TTC549 (cell line): ENCODE data around the gene THTPA.

Experiments
- FAIRE-seq: peaks from 2 replicates; lab custom pipeline; 2012; peaks lifted over from hg19 to GRCh38; lab: Jason Lieb, UNC

Gene THTPA

GRCh38 chr14:23551266-23552028 lies 4.6 kb upstream of the THTPA start, which contains the start of gene ZFHX2:
Gene ZFHX2, minus strand, starts transcription at chr14:23551765. Its CDS starts 16,440 bp downstream, at chr14:23535325.
- FAIRE-seq = no peak

- FAIRE-seq = no peak
Observed at GRCh38 chr14:23555533-23555881, 564 bp upstream of the THTPA start.

DNA sequence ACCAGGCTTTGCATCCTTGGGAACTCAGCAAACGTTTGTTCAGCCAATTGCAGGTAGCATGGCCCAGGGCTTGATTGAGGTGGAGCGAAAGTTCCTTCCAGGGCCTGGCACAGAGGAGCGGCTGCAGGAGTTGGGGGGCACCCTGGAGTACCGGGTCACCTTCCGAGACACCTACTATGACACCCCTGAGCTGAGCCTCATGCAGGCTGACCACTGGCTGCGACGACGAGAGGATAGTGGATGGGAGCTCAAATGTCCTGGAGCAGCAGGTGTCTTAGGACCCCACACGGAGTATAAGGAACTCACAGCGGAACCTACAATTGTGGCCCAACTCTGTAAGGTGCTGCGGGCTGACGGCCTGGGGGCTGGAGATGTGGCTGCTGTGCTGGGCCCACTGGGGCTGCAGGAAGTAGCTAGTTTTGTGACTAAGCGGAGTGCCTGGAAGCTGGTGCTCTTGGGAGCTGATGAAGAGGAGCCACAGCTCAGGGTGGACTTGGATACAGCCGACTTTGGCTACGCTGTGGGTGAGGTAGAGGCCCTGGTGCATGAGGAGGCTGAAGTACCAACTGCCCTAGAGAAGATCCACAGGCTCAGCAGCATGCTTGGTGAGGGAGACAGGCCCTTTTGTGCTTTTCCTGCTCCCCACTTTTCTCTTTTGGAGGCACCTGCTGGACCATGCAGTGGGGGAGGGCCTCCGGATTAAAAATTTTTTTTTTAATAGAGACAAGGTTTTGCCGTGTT lies 799 bp downstream of the THTPA start:
- FAIRE-seq = no peak

DNA sequence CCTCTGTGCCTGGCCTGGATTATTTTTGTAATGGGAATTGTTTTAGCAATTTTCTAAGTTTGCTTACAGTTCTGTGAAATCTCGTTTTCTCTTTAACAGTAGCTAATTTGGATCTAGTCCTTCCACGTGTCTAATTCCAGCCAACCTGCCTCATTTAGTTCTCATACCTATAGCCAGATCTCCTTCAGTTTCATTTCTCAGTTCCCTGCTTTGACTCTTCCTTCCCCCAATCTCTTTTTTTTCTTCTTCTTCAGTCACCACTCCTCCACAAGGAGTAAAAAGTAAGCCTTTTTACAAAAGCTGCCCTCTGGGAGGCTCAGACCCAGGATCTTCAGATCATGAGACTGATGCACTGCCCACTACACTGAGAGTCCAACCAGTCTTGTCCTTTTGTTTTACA lies 1.4 kb downstream of the THTPA start:
- FAIRE-seq = no peak

GRCh38 chr14:23557946-23558345 lies 1.9 kb downstream of the THTPA start:
- FAIRE-seq = no peak

DNA sequence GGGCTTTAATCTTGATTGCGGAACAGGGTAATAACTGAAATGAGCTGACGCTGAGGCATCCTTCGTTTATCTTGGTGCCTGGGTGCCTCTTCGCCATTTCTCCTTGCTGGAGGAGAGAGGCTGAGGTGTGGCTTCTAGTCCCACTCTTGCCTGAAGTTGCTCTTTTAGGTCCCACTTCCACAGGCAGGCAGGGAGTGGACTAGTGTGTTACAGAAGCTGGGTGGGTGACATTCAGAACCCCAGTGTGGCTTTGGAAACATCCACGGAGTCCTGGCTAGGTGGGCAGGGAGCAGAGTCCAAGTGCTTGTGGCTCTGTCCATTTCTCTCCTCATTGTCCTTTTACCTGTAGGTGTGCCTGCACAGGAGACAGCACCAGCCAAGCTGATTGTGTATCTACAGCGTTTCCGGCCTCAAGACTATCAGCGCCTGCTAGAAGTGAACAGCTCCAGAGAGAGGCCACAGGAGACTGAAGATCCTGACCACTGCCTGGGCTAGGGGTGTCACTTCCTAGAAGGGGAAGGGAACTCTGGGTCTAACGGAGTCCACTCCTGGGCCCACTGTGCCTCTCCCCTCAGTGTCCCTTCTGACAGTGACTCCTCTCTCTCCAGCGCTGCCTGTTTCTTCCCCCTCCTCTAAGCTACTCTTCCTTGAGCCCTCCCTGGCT lies 2.4 kb downstream of the THTPA start:
- no peak for FAIRE-seq

DNA sequence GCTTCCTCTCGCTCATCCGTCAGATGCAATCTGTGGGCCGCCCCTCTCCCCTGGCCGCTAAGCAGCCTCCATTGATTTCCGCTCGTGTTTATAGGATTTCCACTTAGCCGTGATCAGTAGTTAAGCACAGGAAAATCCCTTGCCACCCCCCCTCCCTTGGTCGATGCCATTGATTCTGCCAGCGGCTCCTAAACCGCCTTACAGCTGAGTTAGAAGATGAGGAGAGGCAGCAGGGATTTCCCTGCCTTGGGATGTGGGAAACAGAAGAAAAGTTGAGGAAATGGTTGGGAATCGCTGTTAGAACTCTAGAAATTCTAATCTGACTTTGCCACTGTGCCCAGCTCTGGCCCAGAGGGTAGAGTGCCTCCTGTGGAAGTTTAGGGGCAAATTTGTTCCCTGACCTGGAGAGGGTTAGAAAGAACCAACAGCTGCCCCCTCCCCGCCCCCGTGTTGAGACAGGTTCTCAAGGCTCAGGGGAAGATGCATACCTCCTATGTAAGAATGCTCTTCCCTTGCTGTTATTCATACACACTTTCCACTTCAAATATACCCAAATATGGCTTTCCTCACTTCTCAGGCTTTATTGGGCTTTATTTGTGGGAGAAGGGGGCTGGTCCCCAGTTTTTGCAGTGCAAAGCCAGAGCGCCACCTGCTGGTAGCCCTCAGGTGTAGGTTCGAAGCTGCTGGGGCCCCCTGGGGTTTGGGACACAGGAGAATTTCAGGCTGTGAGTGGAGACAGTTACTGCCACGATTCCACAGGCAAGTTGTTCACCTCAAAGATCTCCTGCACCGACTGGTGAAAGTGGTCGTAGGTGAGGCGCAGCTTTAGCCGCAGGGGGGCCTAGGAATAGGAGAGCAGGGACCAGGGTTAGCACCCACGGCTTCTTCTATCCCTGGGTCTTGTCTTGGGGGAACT lies 3.2 kb downstream of the THTPA start:
- no peak for FAIRE-seq

GRCh38 chr14:23559926-23560520 lies 4.0 kb downstream of the THTPA start:
- no peak for FAIRE-seq

- FAIRE-seq = no peak
Observed at GRCh38 chr14:23561259-23561658, 5.2 kb downstream of the THTPA start.

GRCh38 chr14:23561873-23562821 lies 6.1 kb downstream of the THTPA start:
- no peak for FAIRE-seq

DNA sequence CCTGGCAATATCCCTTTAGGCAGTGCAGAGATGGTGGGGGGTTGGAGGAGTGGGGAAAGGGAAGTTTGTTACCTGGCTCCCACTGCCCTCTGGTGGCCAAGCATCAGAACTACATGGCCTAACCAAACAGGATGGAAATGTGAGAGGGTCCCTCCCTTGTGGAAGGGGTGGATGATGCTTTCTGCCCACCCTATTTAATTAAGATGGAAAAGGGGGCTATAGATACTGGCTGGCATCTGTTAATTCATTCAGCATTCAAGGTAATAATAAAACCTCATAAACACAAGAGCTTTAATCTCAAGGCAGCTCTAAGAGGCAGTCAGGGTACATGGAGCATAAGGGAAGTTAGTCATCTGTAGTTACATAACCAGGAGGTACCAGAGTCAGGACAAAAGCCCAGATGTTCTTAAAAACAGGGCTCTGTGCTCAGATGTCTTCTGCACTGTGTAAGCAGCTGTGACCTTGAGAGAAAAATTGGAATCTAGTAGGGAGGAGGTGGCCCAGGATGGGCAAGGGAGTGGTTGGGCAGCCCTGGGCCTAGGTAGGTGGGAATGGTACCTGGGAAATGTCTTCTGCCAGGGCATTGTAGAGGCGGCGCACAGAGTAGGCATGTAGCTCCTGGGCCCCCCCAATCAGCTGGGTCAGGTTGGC lies 6.9 kb downstream of the THTPA start:
- no peak for FAIRE-seq

GRCh38 chr14:23563473-23564180 lies 7.6 kb downstream of the THTPA start:
- FAIRE-seq = no peak

GRCh38 chr14:23564181-23564812 lies 8.2 kb downstream of the THTPA start:
- no peak for FAIRE-seq

DNA sequence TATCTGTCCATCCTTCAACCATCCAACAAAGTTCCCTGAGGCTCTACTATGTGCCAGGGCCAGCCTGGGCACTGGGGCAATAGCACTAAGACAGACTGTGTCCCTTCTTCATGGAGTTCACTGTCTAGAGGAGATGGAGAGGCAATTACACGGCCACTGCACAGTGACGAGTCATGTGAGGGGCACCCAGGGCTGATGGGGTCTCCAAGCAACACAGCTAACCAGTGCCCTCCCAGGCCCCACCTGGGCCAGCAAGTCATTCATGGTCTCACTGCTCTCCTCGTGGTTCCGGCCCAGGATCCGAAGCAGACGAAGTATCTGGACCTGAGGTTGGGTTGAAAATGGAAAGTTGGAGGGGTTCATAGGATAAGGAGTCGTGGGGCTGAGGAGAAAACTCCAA lies 8.8 kb downstream of the THTPA start:
- no peak for FAIRE-seq

DNA sequence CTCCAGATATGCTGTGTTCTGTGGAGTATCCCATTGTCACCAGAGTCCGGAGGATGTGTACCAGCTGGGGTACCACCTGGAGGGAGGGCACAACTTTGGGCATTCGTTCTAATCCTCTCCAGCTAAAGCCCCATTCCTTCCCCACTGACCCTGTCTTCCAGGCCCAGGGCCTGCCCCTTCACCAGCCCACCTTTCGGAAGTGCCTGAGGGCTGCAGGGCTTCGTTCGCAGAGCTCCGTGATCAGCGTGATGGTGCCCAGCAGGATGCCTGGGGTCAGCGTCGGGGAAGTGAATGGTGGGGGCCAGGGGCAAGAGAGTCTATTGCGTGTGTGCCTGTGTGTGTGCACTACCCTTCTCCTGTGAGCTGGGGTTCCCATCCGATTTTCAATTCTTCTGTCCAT lies 9.6 kb downstream of the THTPA start:
- FAIRE-seq = no peak

- no peak for FAIRE-seq
Observed at GRCh38 chr14:23566112-23566777, 10.2 kb downstream of the THTPA start.

- no peak for FAIRE-seq
Observed at GRCh38 chr14:23566778-23567185, 10.7 kb downstream of the THTPA start.
